Measurements from ENCODE around the gene RPLP1.

Gene RPLP1

GRCh38 chr15:69499521-69500211, 47.0 kb downstream of the RPLP1 start:
- no peak for DNase-seq

GRCh38 chr15:69500339-69500738, 47.7 kb downstream of the RPLP1 start:
- DNase-seq, result no peak

- no peak for DNase-seq
Measured at GRCh38 chr15:69501456-69501855, 48.8 kb downstream of the RPLP1 start.

- no peak for DNase-seq
Measured at GRCh38 chr15:69502470-69503045, 49.9 kb downstream of the RPLP1 start.

GRCh38 chr15:69504352-69505040, 51.9 kb downstream of the RPLP1 start:
- peak; percentile 55 for DNase-seq

Measured in suppressor macrophage treated with lipopolysaccharide for 4 hours (primary cell).